ENCODE measurements around the gene UNC45B.

- TF ChIP-seq EZH2 (IDR thresholded peaks at IDR 0.05; ENCODE audit: insufficient read depth, poor library complexity, severe bottlenecking) = no peak
- no peak for TF ChIP-seq EZH2phosphoT487 (IDR thresholded peaks at IDR 0.05; ENCODE audit: insufficient read depth, low read depth)
Observed at GRCh38 chr17:35104844-35105450, 42.7 kb upstream of the UNC45B start.

All from GM23248 (cell line).